Vagina (tissue), 2 donors: ENCODE results near the gene MB21D2.

Source experiments
- CTCF ChIP-seq, 3 experiments: fragments of 450-650 bp in 2 of 3; fragments of 200-600 bp in 1 of 3; sonication (generic) in 1 of 3; IDR thresholded peaks; one replicate each; pipeline ENCODE4 v1.5.1; 2017 to 2019; ENCODE audit warnings: antibody characterized with exemption in 3 of 3, mild to moderate bottlenecking in 2 of 3, moderate library complexity in 2 of 3
- POLR2A ChIP-seq, 2 donors: fragments of 450-650 bp; IDR thresholded peaks; one replicate each; pipeline ENCODE4 v1.6.1; 2017; ENCODE audit warnings: antibody characterized with exemption in 2 of 2, mild to moderate bottlenecking in 2 of 2, moderate library complexity in 2 of 2
- POLR2AphosphoS5 ChIP-seq, 2 donors: sonication (generic); formaldehyde crosslinking; IDR thresholded peaks; one replicate each; pipeline ENCODE4 v1.9.0; 2017; ENCODE audit warnings: antibody characterized with exemption in 2 of 2, mild to moderate bottlenecking in 2 of 2, low read depth in 1 of 2; ENCODE audit not compliant: insufficient read depth in 1 of 2

DNA sequence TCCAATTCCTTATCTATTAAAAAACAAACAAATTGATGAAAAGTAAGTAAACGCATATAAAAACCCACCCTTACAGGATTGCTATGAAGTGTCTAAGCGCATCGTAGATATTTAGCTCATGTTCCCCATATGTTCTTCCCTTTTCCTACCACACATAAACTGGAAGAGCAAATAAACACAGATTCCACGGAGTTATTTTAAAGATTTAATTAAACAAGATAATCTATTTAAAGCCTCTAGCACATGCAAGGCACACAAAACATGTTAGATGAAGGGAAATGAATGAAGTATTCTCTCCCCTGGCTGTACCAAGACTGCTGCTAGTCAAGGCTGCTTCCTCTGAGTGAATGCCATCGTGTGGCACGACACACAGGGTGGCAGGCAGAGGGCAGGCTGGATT lies 111.9 kb downstream of the MB21D2 start:
- TF ChIP-seq POLR2A (IDR thresholded peaks at IDR 0.05) (no peak), CTCF (IDR thresholded peaks at IDR 0.05) (no peak), POLR2AphosphoS5 (IDR thresholded peaks at IDR 0.05; ENCODE audit: insufficient read depth in 1 of 2, low read depth in 1 of 2) (no peak)
